Urothelium cell line (cell line): ENCODE data around the gene AAGAB.

ENCODE experiments used
- DNase-seq: peaks from one replicate; pipeline ENCODE4 v3.0.0; 2011; ENCODE audit warnings: low spot score, mixed read lengths
- FAIRE-seq: peaks from 2 replicates; lab custom pipeline; 2011; peaks lifted over from hg19 to GRCh38; lab: Jason Lieb, UNC

AAGAB gene

GRCh38 chr15:67190326-67190725 is 64.1 kb downstream of the AAGAB start:
- DNase-seq = no peak
- FAIRE-seq = peak; percentile 81

- DNase-seq (no peak), FAIRE-seq (no peak)
Measured at GRCh38 chr15:67189326-67190051, 65.0 kb downstream of the AAGAB start.

- FAIRE-seq = no peak
- no peak for DNase-seq
Measured at GRCh38 chr15:67188551-67189218, 65.8 kb downstream of the AAGAB start.

GRCh38 chr15:67187351-67187854 is 67.1 kb downstream of the AAGAB start:
- peak; percentile 13 for FAIRE-seq

GRCh38 chr15:67186688-67187087 is 67.8 kb downstream of the AAGAB start:
- no peak for FAIRE-seq
- no peak for DNase-seq

More at GRCh38 chr15:67187351-67187854, 67.1 kb downstream of the AAGAB start:
- no peak for DNase-seq

- FAIRE-seq = no peak
- DNase-seq = no peak
Measured at GRCh38 chr15:67186226-67186649, 68.2 kb downstream of the AAGAB start.

- DNase-seq (no peak), FAIRE-seq (peak; percentile 91)
Measured at GRCh38 chr15:67185621-67186225, 68.7 kb downstream of the AAGAB start.

- no peak for DNase-seq
- FAIRE-seq = peak; percentile 56
Measured at GRCh38 chr15:67185051-67185450, 69.4 kb downstream of the AAGAB start.

GRCh38 chr15:67184208-67184925 is 70.1 kb downstream of the AAGAB start:
- FAIRE-seq = no peak
- no peak for DNase-seq

GRCh38 chr15:67183443-67184169 is 70.9 kb downstream of the AAGAB start:
- DNase-seq (no peak), FAIRE-seq (peak; percentile 23)

- DNase-seq (no peak), FAIRE-seq (no peak)
Measured at GRCh38 chr15:67181221-67181639, 73.2 kb downstream of the AAGAB start.

- DNase-seq (no peak), FAIRE-seq (no peak)
Measured at GRCh38 chr15:67180514-67181191, 73.8 kb downstream of the AAGAB start.

- FAIRE-seq (peak; percentile 44), DNase-seq (no peak)
Measured at GRCh38 chr15:67180035-67180434, 74.4 kb downstream of the AAGAB start.

GRCh38 chr15:67179411-67179995 is 75.0 kb downstream of the AAGAB start:
- no peak for DNase-seq
- peak; percentile 70 for FAIRE-seq

- DNase-seq (peak; percentile 96), FAIRE-seq (peak; percentile 98)
Measured at GRCh38 chr15:67178569-67179210, 75.8 kb downstream of the AAGAB start.

- DNase-seq (no peak), FAIRE-seq (no peak)
Measured at GRCh38 chr15:67177752-67178151, 76.7 kb downstream of the AAGAB start.

- FAIRE-seq (peak; percentile 78), DNase-seq (peak; percentile 62)
Measured at GRCh38 chr15:67176195-67176971, 78.1 kb downstream of the AAGAB start.

- DNase-seq = no peak
- FAIRE-seq = no peak
Measured at GRCh38 chr15:67175643-67176071, 78.8 kb downstream of the AAGAB start.
